Gastrocnemius medialis (tissue), 4 donors: ENCODE data around the gene COL4A5. TPM values are rescaled to one million over a fixed set of nuclear protein-coding genes. Genes with fewer than 3 reads are reported as not detected.

Experiments
- ATAC-seq, 2 donors: fragments of 150-250 bp; one replicate each; pipeline ENCODE4 v1.9.1; 2016
- DNase-seq, 2 donors: peaks; one replicate each; pipeline ENCODE4 v3.0.0-alpha.2; 2019
- H3K27ac ChIP-seq, 4 donors: fragments of 200-600 bp; sonication (generic); 1 replicate in 1 of 4; 2 replicates in 3 of 4; pipeline ENCODE4 v1.5.1; 2016 to 2018; ENCODE audit warnings: mild to moderate bottlenecking in 2 of 4, moderate library complexity in 1 of 4
- H3K27me3 ChIP-seq, 3 donors: fragments of 200-600 bp; sonication (generic) in 2 of 3; 1 replicate in 1 of 3; 2 replicates in 2 of 3; pipeline versions ENCODE4 v1.5.1 to v1.6.0; 2016 to 2019; ENCODE audit warnings: mild to moderate bottlenecking in 1 of 3, moderate library complexity in 1 of 3
- H3K36me3 ChIP-seq, 2 donors: fragments of 200-600 bp; sonication (generic) in 1 of 2; one replicate each; pipeline ENCODE4 v1.5.1; 2017 to 2018
- H3K4me1 ChIP-seq, 2 donors: fragments of 200-600 bp; sonication (generic) in 1 of 2; one replicate each; pipeline ENCODE4 v1.5.1; 2016 to 2017; ENCODE audit warnings: mild to moderate bottlenecking in 2 of 2
- H3K4me3 ChIP-seq, 4 donors: fragments of 200-600 bp; sonication (generic) in 3 of 4; 1 replicate in 1 of 4; 2 replicates in 3 of 4; pipeline ENCODE4 v1.5.1; 2016 to 2019; ENCODE audit warnings: mild to moderate bottlenecking in 2 of 4
- H3K9me3 ChIP-seq, 3 donors: fragments of 200-600 bp; sonication (generic) in 2 of 3; 1 replicate in 1 of 3; 2 replicates in 2 of 3; pipeline ENCODE4 v1.5.1; 2016 to 2019
- POLR2A ChIP-seq, 2 donors: fragments of 450-650 bp; IDR thresholded peaks; one replicate each; pipeline ENCODE4 v1.6.1; 2017; ENCODE audit warnings: antibody characterized with exemption in 2 of 2, mild to moderate bottlenecking in 2 of 2, moderate library complexity in 2 of 2
- in situ Hi-C, 4 donors: fragments of 200-750 bp; cut with MboI; loops; one replicate each; pipeline versions ENCODE4 v1.15.0 to v1.8.0; 2017; ENCODE audit warnings: low sequenced_read_pairs in 4 of 4
- intact Hi-C: fragments of 100-400 bp; cut with DNase I; formaldehyde crosslinking; loops from one replicate; pipeline ENCODE4 v1.15.1; 2023; ENCODE audit warnings: low total_unique reads
- total RNA-seq, 4 donors: library from RNA; depleted of rRNA; stranded (reverse); fragments of >200 nt; gene quantifications; one replicate each; pipeline versions ENCODE4 v1.1.0 to v1.2.3, GENCODE V29; 2016
- TF ChIP-seq, protein P1 (sequence below), 5 experiments: fragments of 450-650 bp in 3 of 5; fragments of 200-600 bp in 2 of 5; sonication (generic) in 2 of 5; IDR thresholded peaks in 4 of 5; conservative IDR thresholded peaks in 1 of 5; 1 replicate in 4 of 5; 2 replicates in 1 of 5; pipeline ENCODE4 v1.5.1; 2016 to 2019; ENCODE audit warnings: antibody characterized with exemption in 5 of 5, mild to moderate bottlenecking in 3 of 5, moderate library complexity in 3 of 5

Gene COL4A5
- total RNA-seq, 4 donors from 2014 or later = 0.60 to 15.1 (median 4.4) TPM

DNA sequence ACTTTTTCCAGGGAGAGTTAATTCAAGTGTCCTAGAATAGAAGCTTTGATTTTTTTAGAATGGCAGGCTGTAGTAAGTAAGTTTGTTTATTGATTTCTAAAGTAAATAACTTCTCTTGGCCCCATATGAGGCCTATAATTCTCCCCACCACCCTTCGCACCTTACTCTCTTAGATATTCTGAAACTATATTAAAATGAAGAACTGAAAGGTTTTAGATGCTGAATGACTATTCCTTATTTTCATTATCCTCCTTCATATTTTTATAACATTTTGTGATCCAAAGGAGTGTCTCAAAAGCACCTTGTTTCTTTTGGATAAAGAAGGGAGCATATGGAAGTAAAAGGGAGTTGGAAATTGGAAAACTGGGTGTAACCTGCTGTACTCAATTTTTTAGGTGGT is 226.5 kb downstream of the COL4A5 start:
- DNase-seq = no peak
- Histone ChIP-seq H3K27me3 (no peaks in the 10 kb centered on the region), H3K36me3 (no peaks in the 10 kb centered on the region), H3K4me3 (no peak overlapping the region), H3K27ac (no peak overlapping the region), H3K4me1 (no peaks in the 10 kb centered on the region), H3K9me3 (no peaks in the 10 kb centered on the region)
- intact Hi-C loops (no loop called here), in situ Hi-C loops (no loop called here)
- no peak for ATAC-seq
- TF ChIP-seq POLR2A (IDR thresholded peaks at IDR 0.05) = no peak
- TF ChIP-seq, protein P1, sequence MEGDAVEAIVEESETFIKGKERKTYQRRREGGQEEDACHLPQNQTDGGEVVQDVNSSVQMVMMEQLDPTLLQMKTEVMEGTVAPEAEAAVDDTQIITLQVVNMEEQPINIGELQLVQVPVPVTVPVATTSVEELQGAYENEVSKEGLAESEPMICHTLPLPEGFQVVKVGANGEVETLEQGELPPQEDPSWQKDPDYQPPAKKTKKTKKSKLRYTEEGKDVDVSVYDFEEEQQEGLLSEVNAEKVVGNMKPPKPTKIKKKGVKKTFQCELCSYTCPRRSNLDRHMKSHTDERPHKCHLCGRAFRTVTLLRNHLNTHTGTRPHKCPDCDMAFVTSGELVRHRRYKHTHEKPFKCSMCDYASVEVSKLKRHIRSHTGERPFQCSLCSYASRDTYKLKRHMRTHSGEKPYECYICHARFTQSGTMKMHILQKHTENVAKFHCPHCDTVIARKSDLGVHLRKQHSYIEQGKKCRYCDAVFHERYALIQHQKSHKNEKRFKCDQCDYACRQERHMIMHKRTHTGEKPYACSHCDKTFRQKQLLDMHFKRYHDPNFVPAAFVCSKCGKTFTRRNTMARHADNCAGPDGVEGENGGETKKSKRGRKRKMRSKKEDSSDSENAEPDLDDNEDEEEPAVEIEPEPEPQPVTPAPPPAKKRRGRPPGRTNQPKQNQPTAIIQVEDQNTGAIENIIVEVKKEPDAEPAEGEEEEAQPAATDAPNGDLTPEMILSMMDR (IDR thresholded peaks at IDR 0.05 in 4 of 5, conservative IDR thresholded peaks at IDR 0.05 in 1 of 5) = no peak

DNA sequence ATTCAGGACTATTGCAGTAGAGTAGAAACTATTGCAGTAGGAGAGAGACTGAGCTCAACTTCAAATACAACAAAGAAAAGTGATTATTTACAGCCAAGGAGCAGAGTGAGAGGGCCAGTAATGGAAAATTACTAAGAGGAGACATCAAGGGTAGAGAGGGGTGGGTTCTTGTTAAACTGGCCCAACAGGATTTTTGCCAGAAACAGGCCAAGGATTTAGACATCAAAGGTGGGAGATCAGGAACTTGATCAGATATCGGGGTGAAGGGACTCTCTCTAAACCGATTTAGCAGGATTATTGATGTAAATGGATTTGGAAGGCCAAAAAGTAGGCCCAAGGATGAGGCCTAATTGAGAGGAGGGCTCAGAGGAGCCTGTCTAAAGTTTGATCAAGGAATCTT is 231.9 kb downstream of the COL4A5 start:
- Histone ChIP-seq H3K9me3 (no peaks in the 10 kb centered on the region), H3K27ac (no peak overlapping the region), H3K4me1 (no peaks in the 10 kb centered on the region), H3K4me3 (no peak overlapping the region), H3K36me3 (no peaks in the 10 kb centered on the region), H3K27me3 (no peaks in the 10 kb centered on the region)
- no peak for DNase-seq
- in situ Hi-C loops (no loop called here), intact Hi-C loops (no loop called here)
- TF ChIP-seq, protein P1 (IDR thresholded peaks at IDR 0.05 in 4 of 5, conservative IDR thresholded peaks at IDR 0.05 in 1 of 5) = no peak
- no peak for TF ChIP-seq POLR2A (IDR thresholded peaks at IDR 0.05)
- ATAC-seq = no peak

DNA sequence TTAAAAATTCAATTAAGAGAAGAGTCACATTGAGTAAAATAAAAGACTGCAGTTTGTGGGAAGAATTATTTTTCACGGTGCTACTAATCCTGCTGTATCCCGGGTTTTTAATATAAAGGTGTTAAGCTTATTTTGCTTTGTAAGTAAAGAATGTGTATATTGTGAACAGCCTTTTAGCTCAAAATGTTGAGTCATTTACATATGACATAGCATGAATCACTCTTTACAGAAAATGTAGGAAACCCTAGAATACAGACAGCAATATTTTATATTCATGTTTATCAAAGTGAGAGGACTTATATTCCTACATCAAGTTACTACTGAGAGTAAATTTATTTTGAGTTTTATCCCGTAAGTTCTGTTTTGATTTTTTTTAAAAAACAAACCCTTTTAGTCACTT is 257.1 kb downstream of the COL4A5 start:
- no peak for TF ChIP-seq POLR2A (IDR thresholded peaks at IDR 0.05)
- TF ChIP-seq, protein P1 (IDR thresholded peaks at IDR 0.05 in 4 of 5, conservative IDR thresholded peaks at IDR 0.05 in 1 of 5) = no peak
- H3K36me3 ChIP-seq = no peaks in the 10 kb centered on the region
- in situ Hi-C loops = no loop called here
- intact Hi-C loops = loop anchor here (5.0 kb wide), 1 partner anchor 771 kb away; no protein-coding TSS in a partner anchor
- no peaks in the 10 kb centered on the region for H3K27me3 ChIP-seq
- DNase-seq (no peak), ATAC-seq (no peak)
- no peaks in the 10 kb centered on the region for H3K9me3 ChIP-seq
- no peaks in the 10 kb centered on the region for H3K4me1 ChIP-seq
- H3K27ac ChIP-seq = no peak overlapping the region
- H3K4me3 ChIP-seq = no peak overlapping the region

DNA sequence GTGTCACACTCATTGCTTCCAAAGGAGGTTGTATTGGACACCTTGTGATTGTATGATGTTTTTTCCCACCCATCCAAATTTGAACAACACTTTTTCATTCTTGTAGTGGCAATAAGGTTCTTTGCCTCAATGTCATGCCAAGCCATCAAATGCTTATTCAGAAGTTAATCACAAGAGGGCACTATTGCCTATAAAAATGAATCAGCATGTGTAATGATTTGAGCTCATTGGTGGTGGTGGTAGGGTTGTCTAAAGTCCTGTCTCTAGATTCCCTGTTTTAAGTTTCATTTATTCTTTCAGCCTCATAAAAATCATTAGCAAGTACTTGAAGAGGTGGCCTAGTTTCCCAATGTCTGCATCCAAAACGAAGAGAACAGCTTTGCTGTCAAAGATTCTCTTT is 259.7 kb downstream of the COL4A5 start:
- H3K36me3 ChIP-seq = no peaks in the 10 kb centered on the region
- H3K4me1 ChIP-seq = no peaks in the 10 kb centered on the region
- in situ Hi-C loops = no loop called here
- no peak for TF ChIP-seq POLR2A (IDR thresholded peaks at IDR 0.05)
- TF ChIP-seq, protein P1 (IDR thresholded peaks at IDR 0.05 in 4 of 5, conservative IDR thresholded peaks at IDR 0.05 in 1 of 5) = no peak
- no peak for ATAC-seq
- intact Hi-C loops = loop anchor here (5.0 kb wide), 1 partner anchor 768 kb away; no protein-coding TSS in a partner anchor
- no peaks in the 10 kb centered on the region for H3K27me3 ChIP-seq
- H3K4me3 ChIP-seq = no peak overlapping the region
- no peaks in the 10 kb centered on the region for H3K9me3 ChIP-seq
- no peak for DNase-seq
- no peak overlapping the region for H3K27ac ChIP-seq

DNA sequence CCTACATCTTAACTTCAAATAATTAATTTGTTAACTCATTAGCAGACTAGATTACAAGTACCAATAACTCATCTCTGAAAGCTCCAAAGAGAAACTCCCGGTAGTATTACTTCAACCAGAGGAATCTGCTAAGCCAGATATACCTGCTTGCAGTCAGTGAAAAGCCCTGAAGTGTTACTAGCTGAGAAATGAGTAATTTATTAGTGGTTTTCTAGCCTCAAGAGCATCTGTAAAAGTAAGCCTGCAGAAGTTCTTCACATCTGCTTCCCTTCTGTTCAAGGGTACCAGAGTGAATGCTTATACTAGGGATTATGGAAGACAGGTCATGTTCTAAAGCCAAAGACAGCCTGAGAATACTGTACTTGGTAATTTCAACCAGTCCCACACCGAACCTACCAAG is 262.0 kb downstream of the COL4A5 start:
- no peaks in the 10 kb centered on the region for H3K27me3 ChIP-seq
- no peak overlapping the region for H3K4me3 ChIP-seq
- no peaks in the 10 kb centered on the region for H3K9me3 ChIP-seq
- ATAC-seq (no peak), DNase-seq (no peak)
- intact Hi-C loops = no loop called here
- TF ChIP-seq POLR2A (IDR thresholded peaks at IDR 0.05) = no peak
- TF ChIP-seq, protein P1 (IDR thresholded peaks at IDR 0.05 in 4 of 5, conservative IDR thresholded peaks at IDR 0.05 in 1 of 5) = no peak
- H3K4me1 ChIP-seq = no peaks in the 10 kb centered on the region
- in situ Hi-C loops = no loop called here
- H3K36me3 ChIP-seq = no peaks in the 10 kb centered on the region
- H3K27ac ChIP-seq = no peak overlapping the region
